Panc1 (cell line): Measurements from ENCODE around the gene CPZ. TPM values are rescaled to one million over a fixed set of nuclear protein-coding genes. Genes with fewer than 3 reads are reported as not detected.

ENCODE experiments used
- ATAC-seq: fragments of 200-7000 bp; cut with Tn5 transposase; 2 replicates; pipeline ENCODE4 v1.9.1; 2020; ENCODE audit warnings: mild to moderate bottlenecking, moderate library complexity
- BruUV-seq: library from RNA; stranded (reverse); fragments of 400-500 nt; replicated peaks from 2 replicates; lab custom pipeline; 2021; lab: Mats Ljungman, UMichigan
- CTCF ChIA-PET: fragments of 300-600 bp; sonication (Branson Sonifier 250); formaldehyde crosslinking; loops from one replicate; lab custom pipeline; 2022; ENCODE audit warnings: antibody characterized with exemption; lab: Charles Lee
- POLR2A ChIA-PET: fragments of 300-600 bp; sonication (Branson Sonifier 250); formaldehyde crosslinking; loops from one replicate; lab custom pipeline; 2022; ENCODE audit warnings: antibody characterized with exemption; lab: Charles Lee
- DNase-seq: peaks from one replicate; pipeline ENCODE4 v3.0.0-alpha.2; 2010; ENCODE audit warnings: low read depth, low spot score
- H3K27ac ChIP-seq: 2 replicates; pipeline ENCODE4 v1.5.1; 2011; ENCODE audit warnings: mild to moderate bottlenecking, low read length, inconsistent platforms
- H3K27me3 ChIP-seq: fragments of 200-500 bp; sonication (Bioruptor generic); 2 replicates; pipeline ENCODE4 v1.6.0; 2014; ENCODE audit warnings: low read length, inconsistent platforms; ENCODE audit not compliant: control insufficient read depth, insufficient read depth
- H3K36me3 ChIP-seq: fragments of 200-500 bp; sonication (Bioruptor generic); 2 replicates; pipeline ENCODE4 v1.5.1; 2014; ENCODE audit warnings: inconsistent platforms, mild to moderate bottlenecking, low read length, moderate library complexity; ENCODE audit not compliant: control insufficient read depth, insufficient read depth
- H3K4me1 ChIP-seq: 2 replicates; pipeline ENCODE4 v1.5.1; 2011; ENCODE audit warnings: inconsistent platforms, mild to moderate bottlenecking, low read length, moderate library complexity; ENCODE audit not compliant: control insufficient read depth, insufficient read depth
- H3K4me3 ChIP-seq, 2 experiments: 2 replicates each; pipeline ENCODE4 v1.5.1; 2011 to 2012; ENCODE audit warnings: low read depth in 2 of 2, low read length in 2 of 2, mild to moderate bottlenecking in 2 of 2, inconsistent platforms in 1 of 2, moderate library complexity in 1 of 2
- H3K9me3 ChIP-seq: fragments of 200-500 bp; sonication (Bioruptor generic); 2 replicates; pipeline ENCODE4 v1.5.1; 2014; ENCODE audit warnings: low read depth, mild to moderate bottlenecking, inconsistent platforms, low read length, moderate library complexity; ENCODE audit not compliant: control insufficient read depth, insufficient read depth
- CTCF ChIP-seq: fragments of 450-650 bp; IDR thresholded peaks from 2 replicates; pipeline ENCODE4 v1.5.1; 2017; ENCODE audit warnings: mild to moderate bottlenecking
- POLR2AphosphoS5 ChIP-seq: IDR thresholded peaks from 2 replicates; pipeline ENCODE4 v1.6.1; 2012; ENCODE audit warnings: mild to moderate bottlenecking, low read depth, low read length, moderate library complexity
- SIN3A ChIP-seq: IDR thresholded peaks from 2 replicates; pipeline ENCODE4 v1.6.1; 2012; ENCODE audit warnings: low read depth, mild to moderate bottlenecking, low read length, moderate library complexity, borderline replicate concordance; ENCODE audit not compliant: insufficient read depth
- TCF7L2 ChIP-seq: IDR thresholded peaks from 2 replicates; pipeline ENCODE4 v1.6.1; 2011; ENCODE audit warnings: mild to moderate bottlenecking, low read depth, low read length, inconsistent platforms
- in situ Hi-C: cut with HindIII; loops from 2 replicates; pipeline ENCODE4 v1.10.0; 2016; ENCODE audit warnings: low sequenced_read_pairs, low pct_unique_long_range_greater_than_20kb
- intact Hi-C: fragments of 100-400 bp; cut with micrococcal nuclease; formaldehyde crosslinking; loops from one replicate; pipeline ENCODE4 v1.10.0; 2022; ENCODE audit not compliant: unreplicated experiment
- total RNA-seq: library from RNA; stranded (reverse); gene quantifications from one replicate; pipeline ENCODE4 v1.2.1, GENCODE V29; 2021; ENCODE audit not compliant: unreplicated experiment
- TF ChIP-seq, protein P1 (sequence below), 2 experiments: IDR thresholded peaks; 2 replicates each; pipeline ENCODE4 v1.6.1; 2011 to 2012; ENCODE audit warnings: low read depth in 2 of 2, control low read depth in 1 of 2, low read length in 1 of 2, mild to moderate bottlenecking in 1 of 2, moderate library complexity in 1 of 2; ENCODE audit not compliant: insufficient read depth in 1 of 2

Gene CPZ
- total RNA-seq, 1 experiment from 2014 or later, result 0.15 TPM

DNA sequence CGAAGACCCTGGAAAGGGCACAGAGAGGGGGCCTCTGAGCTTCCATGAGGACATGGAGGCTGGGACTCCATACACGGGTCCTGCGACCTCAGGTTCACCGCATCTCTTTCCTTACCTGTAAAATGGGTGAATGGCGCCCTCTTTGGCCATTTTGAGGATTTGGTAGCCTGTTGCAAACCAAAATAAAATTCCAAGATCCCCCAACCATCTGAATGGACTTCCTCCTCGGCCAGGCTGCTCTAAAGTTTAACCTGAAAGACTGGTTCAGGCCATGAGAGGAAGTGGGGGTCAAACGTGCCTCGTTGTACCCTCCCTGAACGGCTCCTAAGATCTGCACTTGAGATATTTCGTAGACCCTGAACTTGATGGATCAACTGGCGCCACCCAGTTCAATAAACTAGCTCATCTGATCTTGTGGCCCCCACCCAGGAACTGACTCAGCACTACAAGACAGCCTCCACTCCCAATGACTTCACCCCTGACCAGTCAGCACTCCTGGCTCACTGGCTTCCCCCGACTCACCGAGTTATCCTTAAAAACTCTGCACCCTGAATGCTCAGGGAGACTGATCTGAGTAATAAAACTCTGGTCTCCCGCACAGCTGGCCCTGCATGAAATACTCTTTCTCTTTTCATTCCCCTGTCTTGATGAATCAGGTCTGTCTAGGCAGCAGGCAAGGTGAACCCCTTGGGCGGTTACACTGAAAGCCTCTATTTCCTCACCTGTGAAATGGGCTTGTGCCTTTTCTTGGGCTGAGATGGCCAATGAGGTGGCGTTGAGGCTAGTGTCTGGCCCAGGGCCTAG, 45.3 kb upstream of the CPZ start:
- no peak for TF ChIP-seq POLR2AphosphoS5
- no peak for TF ChIP-seq TCF7L2
- no peak for TF ChIP-seq SIN3A
- TF ChIP-seq, protein P1, sequence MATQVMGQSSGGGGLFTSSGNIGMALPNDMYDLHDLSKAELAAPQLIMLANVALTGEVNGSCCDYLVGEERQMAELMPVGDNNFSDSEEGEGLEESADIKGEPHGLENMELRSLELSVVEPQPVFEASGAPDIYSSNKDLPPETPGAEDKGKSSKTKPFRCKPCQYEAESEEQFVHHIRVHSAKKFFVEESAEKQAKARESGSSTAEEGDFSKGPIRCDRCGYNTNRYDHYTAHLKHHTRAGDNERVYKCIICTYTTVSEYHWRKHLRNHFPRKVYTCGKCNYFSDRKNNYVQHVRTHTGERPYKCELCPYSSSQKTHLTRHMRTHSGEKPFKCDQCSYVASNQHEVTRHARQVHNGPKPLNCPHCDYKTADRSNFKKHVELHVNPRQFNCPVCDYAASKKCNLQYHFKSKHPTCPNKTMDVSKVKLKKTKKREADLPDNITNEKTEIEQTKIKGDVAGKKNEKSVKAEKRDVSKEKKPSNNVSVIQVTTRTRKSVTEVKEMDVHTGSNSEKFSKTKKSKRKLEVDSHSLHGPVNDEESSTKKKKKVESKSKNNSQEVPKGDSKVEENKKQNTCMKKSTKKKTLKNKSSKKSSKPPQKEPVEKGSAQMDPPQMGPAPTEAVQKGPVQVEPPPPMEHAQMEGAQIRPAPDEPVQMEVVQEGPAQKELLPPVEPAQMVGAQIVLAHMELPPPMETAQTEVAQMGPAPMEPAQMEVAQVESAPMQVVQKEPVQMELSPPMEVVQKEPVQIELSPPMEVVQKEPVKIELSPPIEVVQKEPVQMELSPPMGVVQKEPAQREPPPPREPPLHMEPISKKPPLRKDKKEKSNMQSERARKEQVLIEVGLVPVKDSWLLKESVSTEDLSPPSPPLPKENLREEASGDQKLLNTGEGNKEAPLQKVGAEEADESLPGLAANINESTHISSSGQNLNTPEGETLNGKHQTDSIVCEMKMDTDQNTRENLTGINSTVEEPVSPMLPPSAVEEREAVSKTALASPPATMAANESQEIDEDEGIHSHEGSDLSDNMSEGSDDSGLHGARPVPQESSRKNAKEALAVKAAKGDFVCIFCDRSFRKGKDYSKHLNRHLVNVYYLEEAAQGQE (IDR thresholded peaks at IDR 0.05; ENCODE audit: insufficient read depth in 1 of 2, low read depth in 2 of 2, low read length in 1 of 2), result no peak
- no peak; the same call in 1 of the 2 replicates for TF ChIP-seq CTCF
- intact Hi-C loops, result loop anchor here (5.0 kb wide), 1 partner anchor 75 kb away; no protein-coding TSS in a partner anchor
- no peaks in the 10 kb centered on the region for H3K27me3 ChIP-seq
- ATAC-seq (peak; percentile 58; the same call in 1 of the 2 replicates), DNase-seq (no peak)
- H3K9me3 ChIP-seq, result no peaks in the 10 kb centered on the region
- no TSS peak for BruUV-seq
- in situ Hi-C loops, result no loop called here
- no peaks in the 10 kb centered on the region for H3K36me3 ChIP-seq
- no peaks in the 10 kb centered on the region for H3K4me1 ChIP-seq
- POLR2A ChIA-PET, result no interaction called here
- CTCF ChIA-PET, result no interaction called here
- no peak overlapping the region for H3K4me3 ChIP-seq
- no peak overlapping the region for H3K27ac ChIP-seq

DNA sequence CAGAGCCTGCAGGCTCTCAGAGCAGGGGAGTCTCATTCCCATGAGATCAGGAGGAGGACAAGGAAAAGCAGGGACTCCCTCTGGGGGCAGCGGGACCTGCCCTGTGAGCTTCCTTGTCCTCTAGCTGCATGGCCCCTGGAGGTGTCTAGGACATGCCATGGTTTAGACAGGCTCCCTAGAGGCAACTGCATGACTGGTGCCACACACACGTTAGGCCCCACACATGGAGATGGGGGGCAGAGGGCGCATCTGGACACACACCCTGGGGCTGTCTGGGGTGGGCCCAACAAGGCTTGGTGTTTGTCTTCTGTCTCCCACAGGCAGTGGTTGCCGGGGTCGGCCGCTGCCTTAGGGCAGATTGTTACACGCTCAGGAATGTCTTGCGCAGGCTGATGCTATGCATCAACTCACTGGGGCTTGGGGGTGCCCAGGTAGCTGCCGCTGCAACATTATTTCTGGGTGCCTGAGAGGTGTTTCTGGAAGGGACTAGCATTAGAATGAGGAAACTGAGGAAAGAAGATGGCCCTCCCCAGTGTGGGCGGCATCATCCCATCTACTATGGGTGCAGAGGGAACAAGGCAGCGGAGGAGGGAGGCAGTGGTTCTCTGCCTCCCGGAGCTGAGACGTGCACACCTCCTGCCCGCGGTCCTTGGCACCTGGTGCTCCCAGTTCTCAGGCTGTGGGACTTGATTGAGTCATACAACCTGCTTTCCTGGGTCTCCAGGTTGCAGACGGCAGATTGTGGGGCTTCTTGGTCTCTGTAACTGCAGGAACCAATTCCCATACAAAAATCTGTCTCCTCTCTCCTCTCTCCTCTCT, 44.4 kb upstream of the CPZ start:
- POLR2A ChIA-PET, result no interaction called here
- CTCF ChIA-PET, result no interaction called here
- no peak for TF ChIP-seq CTCF
- TF ChIP-seq SIN3A, result no peak
- TF ChIP-seq POLR2AphosphoS5, result no peak
- TF ChIP-seq TCF7L2, result no peak
- TF ChIP-seq, protein P1 (IDR thresholded peaks at IDR 0.05; ENCODE audit: insufficient read depth in 1 of 2, low read depth in 2 of 2, low read length in 1 of 2), result no peak
- H3K27me3 ChIP-seq, result no peaks in the 10 kb centered on the region
- no TSS peak for BruUV-seq
- H3K9me3 ChIP-seq, result no peaks in the 10 kb centered on the region
- H3K4me3 ChIP-seq, result no peak overlapping the region
- no peaks in the 10 kb centered on the region for H3K4me1 ChIP-seq
- in situ Hi-C loops (no loop called here), intact Hi-C loops (loop anchor here (5.0 kb wide), 1 partner anchor 76 kb away; no protein-coding TSS in a partner anchor)
- ATAC-seq, result no peak; the same call in 1 of the 2 replicates
- H3K36me3 ChIP-seq, result no peaks in the 10 kb centered on the region
- no peak for DNase-seq
- no peak overlapping the region for H3K27ac ChIP-seq
